GM12874 (cell line): Measurements from ENCODE around the gene PTGES2.

ENCODE experiments used
- CTCF ChIP-seq: IDR thresholded peaks from 2 replicates; pipeline ENCODE4 v1.5.1; 2011; ENCODE audit warnings: low read depth, mild to moderate bottlenecking, control low read depth, low read length, moderate library complexity; ENCODE audit not compliant: insufficient read depth

PTGES2 gene

GRCh38 chr9:128152133-128153059 is 24.9 kb upstream of the PTGES2 start:
- TF ChIP-seq CTCF: no peak

GRCh38 chr9:128151309-128152132 is 24.0 kb upstream of the PTGES2 start:
- TF ChIP-seq CTCF: no peak

GRCh38 chr9:128150594-128151308 is 23.2 kb upstream of the PTGES2 start:
- TF ChIP-seq CTCF: peak; percentile 62

- no peak for TF ChIP-seq CTCF
Measured at GRCh38 chr9:128149951-128150593, 22.5 kb upstream of the PTGES2 start.

- TF ChIP-seq CTCF: no peak
Measured at GRCh38 chr9:128149001-128149701, 21.6 kb upstream of the PTGES2 start, which contains the start of gene LCN2. TSS of gene LCN2 (plus strand) at chr9:128149453. CDS start at chr9:128149526, 73 bp downstream.

GRCh38 chr9:128148509-128149000 is 21.0 kb upstream of the PTGES2 start:
- no peak for TF ChIP-seq CTCF
